Measurements from ENCODE around the gene CCDC85A. TPM values are rescaled to one million over a fixed set of nuclear protein-coding genes. Genes with fewer than 3 reads are reported as not detected.

CCDC85A gene
- polyA plus RNA-seq, 1 of the 3 experiments (the other 2 are of a cell fraction) = 48.7 TPM

- 47% methylated on average over 4 of the region's 4 CpGs for WGBS (ENCODE audit: low lambda C conversion rate)
- Histone ChIP-seq H3K27me3 (ENCODE audit: insufficient read depth) (no peaks in the 10 kb centered on the region), H3K79me2 (ENCODE audit: insufficient read depth) (peaks cover 21% of the 10 kb centered on the region), H2AFZ (ENCODE audit: low read depth) (no peak overlapping the region), H3K4me2 (no peak overlapping the region), H3K9me2 (no peaks in the 10 kb centered on the region), H3K9me3 (no peaks in the 10 kb centered on the region), H4K20me1 (ENCODE audit: insufficient read depth) (no peaks in the 10 kb centered on the region), H3K4me1 (ENCODE audit: control insufficient read depth in 1 of 2, insufficient read depth in 2 of 2, low read depth in 1 of 2, low read length in 1 of 2) (peaks cover 0 to 9% of the 10 kb centered on the region in 2 experiments; a peak in 1 of 4 replicates), H3K9ac (no peak overlapping the region), H3K36me3 (replicated peaks in 1 of 2; ENCODE audit: control insufficient read depth in 1 of 2, insufficient read depth in 2 of 2, low read length in 1 of 2) (peaks cover 17 to 40% of the 10 kb centered on the region in 2 experiments), H3F3A (replicated peaks; ENCODE audit: insufficient read depth) (no peaks in the 10 kb centered on the region), H3K4me3 (ENCODE audit: low read depth in 2 of 2, low read length in 1 of 2) (no peak overlapping the region), H3K27ac (ENCODE audit: low read depth in 2 of 2, low read length in 1 of 2) (no peak overlapping the region)
- DNase-seq = no peak
- ChIA-PET CTCF (no interaction called here), POLR2A (no interaction called here)
- no peak for TF ChIP-seq GABPA (IDR thresholded peaks at IDR 0.05; ENCODE audit: low read depth)
- TF ChIP-seq IRF3 (IDR thresholded peaks at IDR 0.05; ENCODE audit: low read depth, low read length) = no peak
- TF ChIP-seq RCOR1 (IDR thresholded peaks at IDR 0.05; ENCODE audit: low read length) = no peak
- no peak for TF ChIP-seq SMC3 (IDR thresholded peaks at IDR 0.05; ENCODE audit: low read depth, low read length)
- no peak for TF ChIP-seq NRF1 (IDR thresholded peaks at IDR 0.05; ENCODE audit: low read depth, low read length)
- TF ChIP-seq MAX (IDR thresholded peaks at IDR 0.05; ENCODE audit: low read depth) = no peak
- no peak for TF ChIP-seq FOSL2 (IDR thresholded peaks at IDR 0.05; ENCODE audit: borderline replicate concordance, low read depth)
- no peak for TF ChIP-seq POLR2AphosphoS5 (IDR thresholded peaks at IDR 0.05; ENCODE audit: low read depth, low read length)
- TF ChIP-seq TAF1 (IDR thresholded peaks at IDR 0.05; ENCODE audit: borderline replicate concordance, low read depth, low read length) = no peak
- no peak for TF ChIP-seq YY1 (IDR thresholded peaks at IDR 0.05; ENCODE audit: low read depth)
- no peak for TF ChIP-seq USF1 (IDR thresholded peaks at IDR 0.05; ENCODE audit: borderline replicate concordance, low read depth)
- TF ChIP-seq EP300 (IDR thresholded peaks at IDR 0.05; ENCODE audit: borderline replicate concordance in 1 of 2, low read depth in 1 of 2, low read length in 1 of 2) = no peak
- TF ChIP-seq MEF2A (IDR thresholded peaks at IDR 0.05; ENCODE audit: borderline replicate concordance, low read depth) = no peak
- TF ChIP-seq MXI1 (IDR thresholded peaks at IDR 0.05; ENCODE audit: low read depth, low read length) = no peak
These were observed 6.2 kb upstream of the CCDC85A start for GRCh38 chr2:56177420-56178220.

- 68% methylated on average over 5 of the region's 5 CpGs for WGBS (ENCODE audit: low lambda C conversion rate)
- Histone ChIP-seq H3K4me3 (ENCODE audit: low read depth in 2 of 2, low read length in 1 of 2) (no peak overlapping the region), H3K27me3 (ENCODE audit: insufficient read depth) (no peaks in the 10 kb centered on the region), H3K4me2 (no peak overlapping the region), H3K27ac (ENCODE audit: low read depth in 2 of 2, low read length in 1 of 2) (no peak overlapping the region), H3K4me1 (ENCODE audit: control insufficient read depth in 1 of 2, insufficient read depth in 2 of 2, low read depth in 1 of 2, low read length in 1 of 2) (peaks cover 0 to 14% of the 10 kb centered on the region in 2 experiments; a peak in 2 of 4 replicates), H4K20me1 (ENCODE audit: insufficient read depth) (no peaks in the 10 kb centered on the region), H3K9me3 (no peaks in the 10 kb centered on the region), H3K9me2 (no peaks in the 10 kb centered on the region), H3F3A (replicated peaks; ENCODE audit: insufficient read depth) (no peaks in the 10 kb centered on the region), H2AFZ (ENCODE audit: low read depth) (no peak overlapping the region), H3K9ac (no peak overlapping the region), H3K36me3 (replicated peaks in 1 of 2; ENCODE audit: control insufficient read depth in 1 of 2, insufficient read depth in 2 of 2, low read length in 1 of 2) (peaks cover 17 to 40% of the 10 kb centered on the region in 2 experiments), H3K79me2 (ENCODE audit: insufficient read depth) (peaks cover 44% of the 10 kb centered on the region)
- DNase-seq = no peak
- TF ChIP-seq RXRA (IDR thresholded peaks at IDR 0.05; ENCODE audit: borderline replicate concordance, low read depth) = no peak
- ChIA-PET CTCF (interaction anchor here (0.6 to 2.1 kb wide), 2 partner anchors 570 to 1023 kb away, joined by 3 to 8 read pairs; no protein-coding TSS in a partner anchor), POLR2A (no interaction called here)
These were observed 3.9 kb upstream of the CCDC85A start for GRCh38 chr2:56179931-56180330.

Measured in SK-N-SH (cell line).